Esophagus muscularis mucosa (tissue), 3 donors: Measurements from ENCODE around the gene IQGAP2.

Experiments
- CTCF ChIP-seq, 3 experiments: fragments of 200-600 bp in 2 of 3; fragments of 450-650 bp in 1 of 3; sonication (generic) in 2 of 3; IDR thresholded peaks; one replicate each; pipeline ENCODE4 v1.5.1; 2017 to 2019; ENCODE audit warnings: antibody characterized with exemption in 3 of 3, mild to moderate bottlenecking in 2 of 3, moderate library complexity in 1 of 3
- POLR2A ChIP-seq: fragments of 450-650 bp; IDR thresholded peaks from one replicate; pipeline ENCODE4 v1.6.1; 2017; ENCODE audit warnings: antibody characterized with exemption, moderate library complexity, mild to moderate bottlenecking, low read depth
- POLR2AphosphoS5 ChIP-seq, 2 donors: sonication (generic); formaldehyde crosslinking; IDR thresholded peaks; one replicate each; pipeline ENCODE4 v1.6.1; 2017; ENCODE audit warnings: antibody characterized with exemption in 2 of 2

GRCh38 chr5:76657683-76658311, 254.7 kb downstream of the IQGAP2 start:
- TF ChIP-seq CTCF (IDR thresholded peaks at IDR 0.05): no peak
- no peak for TF ChIP-seq POLR2AphosphoS5 (IDR thresholded peaks at IDR 0.05)
- TF ChIP-seq POLR2A: no peak
